Panc1 (cell line): ENCODE results near the gene EPHX1.

Source experiments
- POLR2AphosphoS5 ChIP-seq: IDR thresholded peaks from 2 replicates; pipeline ENCODE4 v1.6.1; 2012; ENCODE audit warnings: mild to moderate bottlenecking, low read depth, low read length, moderate library complexity
- SIN3A ChIP-seq: IDR thresholded peaks from 2 replicates; pipeline ENCODE4 v1.6.1; 2012; ENCODE audit warnings: low read depth, mild to moderate bottlenecking, low read length, moderate library complexity, borderline replicate concordance; ENCODE audit not compliant: insufficient read depth
- TCF7L2 ChIP-seq: IDR thresholded peaks from 2 replicates; pipeline ENCODE4 v1.6.1; 2011; ENCODE audit warnings: mild to moderate bottlenecking, low read depth, low read length, inconsistent platforms
- TF ChIP-seq, protein P1 (sequence below): fragments of 450-650 bp; IDR thresholded peaks from 2 replicates; pipeline ENCODE4 v1.5.1; 2017; ENCODE audit warnings: mild to moderate bottlenecking
- TF ChIP-seq, protein P2 (sequence below), 2 experiments: IDR thresholded peaks; 2 replicates each; pipeline ENCODE4 v1.6.1; 2011 to 2012; ENCODE audit warnings: low read depth in 2 of 2, control low read depth in 1 of 2, low read length in 1 of 2, mild to moderate bottlenecking in 1 of 2, moderate library complexity in 1 of 2; ENCODE audit not compliant: insufficient read depth in 1 of 2

DNA sequence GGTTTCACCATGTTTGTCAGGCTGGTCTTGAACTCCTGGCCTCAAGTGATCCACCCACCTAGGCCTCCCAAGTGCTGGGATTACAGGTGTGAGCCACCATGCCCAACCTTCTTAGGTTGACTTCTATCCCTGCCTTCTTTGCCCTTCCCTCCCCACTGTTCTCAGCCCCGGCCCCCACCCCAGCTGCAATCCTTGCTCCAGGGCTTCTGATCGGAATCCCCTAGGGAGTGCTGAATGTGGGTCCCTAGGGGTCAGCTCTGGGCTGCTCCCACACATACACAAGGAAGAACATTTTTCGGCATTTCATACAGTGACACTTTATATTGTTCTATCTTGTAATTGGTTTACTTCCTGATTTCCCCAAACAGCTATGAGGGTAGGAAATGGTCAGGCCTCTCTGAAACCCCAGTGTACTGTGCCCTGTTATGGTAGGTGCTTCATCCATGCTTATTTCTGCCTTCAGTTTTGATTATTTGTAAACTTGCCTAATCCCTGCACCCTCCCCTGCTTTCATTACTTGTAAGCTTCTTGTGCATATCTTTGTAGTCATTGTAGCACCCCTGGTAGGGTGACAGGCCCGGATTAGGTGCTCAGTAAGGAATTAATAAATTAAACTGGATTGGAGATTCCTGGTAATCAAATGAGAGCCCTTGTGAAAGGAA lies 38.1 kb upstream of the EPHX1 start:
- TF ChIP-seq, protein P1, sequence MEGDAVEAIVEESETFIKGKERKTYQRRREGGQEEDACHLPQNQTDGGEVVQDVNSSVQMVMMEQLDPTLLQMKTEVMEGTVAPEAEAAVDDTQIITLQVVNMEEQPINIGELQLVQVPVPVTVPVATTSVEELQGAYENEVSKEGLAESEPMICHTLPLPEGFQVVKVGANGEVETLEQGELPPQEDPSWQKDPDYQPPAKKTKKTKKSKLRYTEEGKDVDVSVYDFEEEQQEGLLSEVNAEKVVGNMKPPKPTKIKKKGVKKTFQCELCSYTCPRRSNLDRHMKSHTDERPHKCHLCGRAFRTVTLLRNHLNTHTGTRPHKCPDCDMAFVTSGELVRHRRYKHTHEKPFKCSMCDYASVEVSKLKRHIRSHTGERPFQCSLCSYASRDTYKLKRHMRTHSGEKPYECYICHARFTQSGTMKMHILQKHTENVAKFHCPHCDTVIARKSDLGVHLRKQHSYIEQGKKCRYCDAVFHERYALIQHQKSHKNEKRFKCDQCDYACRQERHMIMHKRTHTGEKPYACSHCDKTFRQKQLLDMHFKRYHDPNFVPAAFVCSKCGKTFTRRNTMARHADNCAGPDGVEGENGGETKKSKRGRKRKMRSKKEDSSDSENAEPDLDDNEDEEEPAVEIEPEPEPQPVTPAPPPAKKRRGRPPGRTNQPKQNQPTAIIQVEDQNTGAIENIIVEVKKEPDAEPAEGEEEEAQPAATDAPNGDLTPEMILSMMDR = no peak
- TF ChIP-seq POLR2AphosphoS5 (no peak), TCF7L2 (no peak), SIN3A (no peak)
- TF ChIP-seq, protein P2, sequence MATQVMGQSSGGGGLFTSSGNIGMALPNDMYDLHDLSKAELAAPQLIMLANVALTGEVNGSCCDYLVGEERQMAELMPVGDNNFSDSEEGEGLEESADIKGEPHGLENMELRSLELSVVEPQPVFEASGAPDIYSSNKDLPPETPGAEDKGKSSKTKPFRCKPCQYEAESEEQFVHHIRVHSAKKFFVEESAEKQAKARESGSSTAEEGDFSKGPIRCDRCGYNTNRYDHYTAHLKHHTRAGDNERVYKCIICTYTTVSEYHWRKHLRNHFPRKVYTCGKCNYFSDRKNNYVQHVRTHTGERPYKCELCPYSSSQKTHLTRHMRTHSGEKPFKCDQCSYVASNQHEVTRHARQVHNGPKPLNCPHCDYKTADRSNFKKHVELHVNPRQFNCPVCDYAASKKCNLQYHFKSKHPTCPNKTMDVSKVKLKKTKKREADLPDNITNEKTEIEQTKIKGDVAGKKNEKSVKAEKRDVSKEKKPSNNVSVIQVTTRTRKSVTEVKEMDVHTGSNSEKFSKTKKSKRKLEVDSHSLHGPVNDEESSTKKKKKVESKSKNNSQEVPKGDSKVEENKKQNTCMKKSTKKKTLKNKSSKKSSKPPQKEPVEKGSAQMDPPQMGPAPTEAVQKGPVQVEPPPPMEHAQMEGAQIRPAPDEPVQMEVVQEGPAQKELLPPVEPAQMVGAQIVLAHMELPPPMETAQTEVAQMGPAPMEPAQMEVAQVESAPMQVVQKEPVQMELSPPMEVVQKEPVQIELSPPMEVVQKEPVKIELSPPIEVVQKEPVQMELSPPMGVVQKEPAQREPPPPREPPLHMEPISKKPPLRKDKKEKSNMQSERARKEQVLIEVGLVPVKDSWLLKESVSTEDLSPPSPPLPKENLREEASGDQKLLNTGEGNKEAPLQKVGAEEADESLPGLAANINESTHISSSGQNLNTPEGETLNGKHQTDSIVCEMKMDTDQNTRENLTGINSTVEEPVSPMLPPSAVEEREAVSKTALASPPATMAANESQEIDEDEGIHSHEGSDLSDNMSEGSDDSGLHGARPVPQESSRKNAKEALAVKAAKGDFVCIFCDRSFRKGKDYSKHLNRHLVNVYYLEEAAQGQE (IDR thresholded peaks at IDR 0.05; ENCODE audit: insufficient read depth in 1 of 2, low read depth in 2 of 2, low read length in 1 of 2) = no peak
